Left lung (tissue), 14 donors: ENCODE results near the gene PAQR3. TPM values are rescaled to one million over a fixed set of nuclear protein-coding genes. Genes with fewer than 3 reads are reported as not detected.

Experiments
- ATAC-seq: fragments of 200-7000 bp; cut with Tn5 transposase; one replicate; pipeline ENCODE4 v1.9.1; 2020; ENCODE audit warnings: moderate library complexity
- DNase-seq, 4 donors: peaks; one replicate each; pipeline ENCODE4 v3.0.0-alpha.2; 2013 to 2020
- H3K27ac ChIP-seq, 2 donors: fragments of 200-600 bp; sonication (generic) in 1 of 2; one replicate each; pipeline versions ENCODE4 v1.5.0 to v1.8.0; 2020 to 2021
- H3K27me3 ChIP-seq, 2 donors: fragments of 200-600 bp; sonication (generic) in 1 of 2; one replicate each; pipeline versions ENCODE4 v1.5.0 to v1.8.0; 2020 to 2021
- H3K36me3 ChIP-seq, 2 donors: fragments of 200-600 bp; sonication (generic) in 1 of 2; one replicate each; pipeline versions ENCODE4 v1.5.0 to v1.8.0; 2020 to 2021
- H3K4me1 ChIP-seq, 2 donors: fragments of 200-600 bp; one replicate each; pipeline ENCODE4 v1.8.0; 2021
- H3K4me3 ChIP-seq, 2 donors: fragments of 200-600 bp; sonication (generic) in 1 of 2; one replicate each; pipeline versions ENCODE4 v1.5.0 to v1.8.0; 2020 to 2021; ENCODE audit warnings: mild to moderate bottlenecking in 1 of 2
- H3K9me3 ChIP-seq, 2 donors: fragments of 200-600 bp; sonication (generic) in 1 of 2; one replicate each; pipeline versions ENCODE4 v1.5.0 to v1.8.0; 2020 to 2021
- CTCF ChIP-seq, 2 donors: fragments of 200-600 bp; sonication (generic) in 1 of 2; IDR thresholded peaks; one replicate each; pipeline versions ENCODE4 v1.5.0 to v1.8.0; 2021; ENCODE audit warnings: antibody characterized with exemption in 2 of 2
- intact Hi-C, 2 donors: fragments of 100-400 bp; cut with DNase I; formaldehyde crosslinking; loops; one replicate each; pipeline versions ENCODE4 v1.11.2 to v1.14.2; 2022
- long read RNA-seq, 12 donors: library from polyadenylated mRNA in 2 of 12; unstranded in 2 of 12; transcript quantifications; one replicate each; pipeline ENCODE4 v2.0.0 and lab custom pipeline, GENCODE V29; 2019 to 2026
- polyA plus RNA-seq, 6 donors: library from polyadenylated mRNA; unstranded; fragments of 120-200 nt; gene quantifications; one replicate each; pipeline ENCODE4 v1.2.1, GENCODE V29; 2013; ENCODE audit not compliant: insufficient read length in 6 of 6
- total RNA-seq, 2 donors: library from RNA; stranded (reverse); fragmentation: NEBNext Ultra II Directional; extraction: Animal tissue kit (Norgen Biotek cat#: 25700); gene quantifications; one replicate each; pipeline ENCODE4 v1.2.1, GENCODE V29; 2021
- donor health status: DM: no; HTN: yes; CAD: no.
- donor health status: DM: no; HTN: no; CAD: no.

The PAQR3 gene, protein sequence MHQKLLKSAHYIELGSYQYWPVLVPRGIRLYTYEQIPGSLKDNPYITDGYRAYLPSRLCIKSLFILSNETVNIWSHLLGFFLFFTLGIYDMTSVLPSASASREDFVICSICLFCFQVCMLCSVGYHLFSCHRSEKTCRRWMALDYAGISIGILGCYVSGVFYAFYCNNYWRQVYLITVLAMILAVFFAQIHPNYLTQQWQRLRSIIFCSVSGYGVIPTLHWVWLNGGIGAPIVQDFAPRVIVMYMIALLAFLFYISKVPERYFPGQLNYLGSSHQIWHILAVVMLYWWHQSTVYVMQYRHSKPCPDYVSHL
- total RNA-seq (10 to 100 TPM; 12.5 to 12.9 TPM), polyA plus RNA-seq (10 to 100 TPM; 14.1 to 19.9 (median 16.8) TPM)
- long read RNA-seq, donor 1, full-length matches to known transcripts = 1 of 9 reads
- long read RNA-seq, donor 1, partial matches to known transcripts = 8 of 9 reads
- long read RNA-seq, donor 1, other reads (novel, unspliced or antisense) = 0 of 9 reads
- long read RNA-seq, donor 2, full-length matches to known transcripts = 3 of 3 reads
- long read RNA-seq, donor 2, partial matches to known transcripts = 0 of 3 reads
- long read RNA-seq, donor 2, other reads (novel, unspliced or antisense) = 0 of 3 reads
- long read RNA-seq, donor 3, full-length matches to known transcripts = 3 of 3 reads
- long read RNA-seq, donor 3, partial matches to known transcripts = 0 of 3 reads
- long read RNA-seq, donor 3, other reads (novel, unspliced or antisense) = 0 of 3 reads
- long read RNA-seq, donor 4, partial matches to known transcripts = 0 of 1 reads
- long read RNA-seq, donor 4, other reads (novel, unspliced or antisense) = 1 of 1 reads
- long read RNA-seq, donor 5, full-length matches to known transcripts = 3 of 3 reads
- long read RNA-seq, donor 5, partial matches to known transcripts = 0 of 3 reads
- long read RNA-seq, donor 5, other reads (novel, unspliced or antisense) = 0 of 3 reads
- long read RNA-seq, donor 6, full-length matches to known transcripts = 4 of 4 reads
- long read RNA-seq, donor 6, partial matches to known transcripts = 0 of 4 reads
- long read RNA-seq, donor 6, other reads (novel, unspliced or antisense) = 0 of 4 reads
- long read RNA-seq, donor 7 = 0 reads
- long read RNA-seq, donor 8, full-length matches to known transcripts = 3 of 3 reads
- long read RNA-seq, donor 8, partial matches to known transcripts = 0 of 3 reads
- long read RNA-seq, donor 8, other reads (novel, unspliced or antisense) = 0 of 3 reads
- long read RNA-seq, donor 9 = 0 reads
- long read RNA-seq, donor 10 = 0 reads
- long read RNA-seq, donor 11, full-length matches to known transcripts = 6 of 6 reads
- long read RNA-seq, donor 11, partial matches to known transcripts = 0 of 6 reads
- long read RNA-seq, donor 11, other reads (novel, unspliced or antisense) = 0 of 6 reads
- long read RNA-seq, donor 12 = 0 reads

- H3K9me3 ChIP-seq = no peaks in the 10 kb centered on the region
- ATAC-seq = peak; percentile 98
- peak; percentile 81 to 98 (median 90) for DNase-seq
- H3K4me1 ChIP-seq = peaks cover 0 to 35% of the 10 kb centered on the region in 2 donors
- TF ChIP-seq CTCF (IDR thresholded peaks at IDR 0.05) = no peak
- intact Hi-C loops = no loop called here
- H3K36me3 ChIP-seq = no peaks in the 10 kb centered on the region
- H3K27me3 ChIP-seq = no peaks in the 10 kb centered on the region
- H3K4me3 ChIP-seq = peak within 1 kb of the TSS; percentile 74 to 82
- peak within 1 kb of the TSS; percentile 54 to 74 for H3K27ac ChIP-seq
These were observed at the start of gene PAQR3 for GRCh38 chr4:78938868-78939666. TSS of gene PAQR3 (minus strand) at chr4:78939438. CDS start at chr4:78939224, 214 bp downstream.

- intact Hi-C loops = no loop called here
These were observed 48.4 kb upstream of the PAQR3 start for GRCh38 chr4:78987683-78988082.

DNA sequence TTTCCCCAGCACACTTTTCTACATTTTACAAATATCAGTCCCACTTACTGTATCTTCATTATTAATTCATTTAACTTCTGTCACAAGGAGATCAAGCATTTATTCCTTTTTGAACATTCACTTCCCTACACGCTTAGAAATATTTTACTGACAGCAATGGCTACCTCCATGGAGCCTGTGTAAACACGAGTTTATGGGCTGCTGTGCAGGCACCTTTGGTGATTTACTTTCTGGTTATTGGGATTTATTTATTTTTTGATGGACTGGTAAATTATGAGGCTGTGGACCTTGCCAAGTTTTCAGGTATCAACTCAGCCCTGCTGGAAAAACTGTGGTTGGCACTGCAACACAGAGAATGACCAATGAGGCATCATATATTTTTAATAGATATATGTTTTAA, 45.4 kb upstream of the PAQR3 start:
- no peak for TF ChIP-seq CTCF (IDR thresholded peaks at IDR 0.05)
- H3K9me3 ChIP-seq = peaks cover 0 to 6% of the 10 kb centered on the region in 2 donors
- intact Hi-C loops = no loop called here
- H3K27ac ChIP-seq = no peak overlapping the region
- ATAC-seq (no peak), DNase-seq (no peak)
- H3K27me3 ChIP-seq = no peaks in the 10 kb centered on the region
- no peaks in the 10 kb centered on the region for H3K4me1 ChIP-seq
- H3K4me3 ChIP-seq = no peak overlapping the region
- no peaks in the 10 kb centered on the region for H3K36me3 ChIP-seq

More at GRCh38 chr4:78987683-78988082, 48.4 kb upstream of the PAQR3 start:
- Histone ChIP-seq H3K36me3 (no peaks in the 10 kb centered on the region), H3K9me3 (peaks cover 0 to under 1% of the 10 kb centered on the region in 2 donors), H3K27ac (no peak overlapping the region), H3K4me1 (no peaks in the 10 kb centered on the region), H3K4me3 (no peak overlapping the region), H3K27me3 (no peaks in the 10 kb centered on the region)
- ATAC-seq (no peak), DNase-seq (no peak)
- no peak for TF ChIP-seq CTCF (IDR thresholded peaks at IDR 0.05)

GRCh38 chr4:78975865-78976264, 36.6 kb upstream of the PAQR3 start:
- intact Hi-C loops = no loop called here
- no peak overlapping the region for H3K27ac ChIP-seq
- H3K4me3 ChIP-seq = no peak overlapping the region
- no peaks in the 10 kb centered on the region for H3K9me3 ChIP-seq
- DNase-seq (no peak), ATAC-seq (no peak)
- no peaks in the 10 kb centered on the region for H3K36me3 ChIP-seq
- no peaks in the 10 kb centered on the region for H3K27me3 ChIP-seq
- H3K4me1 ChIP-seq = no peaks in the 10 kb centered on the region
- no peak for TF ChIP-seq CTCF (IDR thresholded peaks at IDR 0.05)
